ENCODE data around the gene PON3.
"Not testable (repeated sequence)": the region's sequence is repeated elsewhere in the genome, so short reads cannot be mapped to it uniquely, and the experiment has no call there.

Gene PON3

DNA sequence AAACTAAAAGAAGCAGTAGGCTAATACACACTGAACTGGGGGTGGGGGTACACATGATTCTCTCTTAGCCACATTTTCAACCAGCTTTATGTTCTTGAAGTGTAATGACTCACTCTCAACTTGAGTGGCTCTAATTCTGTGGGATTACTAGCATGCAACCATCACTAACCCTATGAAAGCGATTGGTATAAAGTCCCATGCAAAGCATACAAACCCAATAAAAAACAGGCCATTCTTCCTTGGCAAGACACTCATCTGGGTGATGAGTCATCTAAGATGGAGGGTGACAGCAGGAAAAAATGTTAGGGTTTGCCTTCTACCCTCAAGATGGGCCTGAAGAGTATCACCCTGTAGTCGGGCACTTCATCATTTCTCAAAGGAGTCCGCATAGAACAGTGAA is 14.9 kb upstream of the PON3 start:
- DNase-seq, result no peak

DNA sequence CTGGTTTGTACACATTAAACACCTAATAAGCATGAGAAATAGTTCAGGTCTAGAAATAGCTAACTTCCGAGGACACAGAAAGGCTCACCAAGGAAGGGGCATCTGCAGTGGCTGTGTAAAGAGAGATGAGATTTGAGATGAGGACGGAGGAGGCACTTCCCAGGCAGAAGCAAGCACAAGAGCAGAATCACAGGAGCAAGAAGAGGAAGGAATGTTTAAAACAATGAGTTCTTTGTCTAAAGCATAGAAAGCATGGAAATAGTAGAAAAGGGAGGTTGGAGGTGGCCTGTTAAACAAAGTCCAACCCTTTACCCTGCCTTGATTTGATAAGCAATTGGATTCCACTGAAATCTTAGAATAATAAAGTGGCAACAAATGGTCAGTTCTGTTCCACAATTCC is 11.6 kb upstream of the PON3 start:
- no peak for DNase-seq

DNA sequence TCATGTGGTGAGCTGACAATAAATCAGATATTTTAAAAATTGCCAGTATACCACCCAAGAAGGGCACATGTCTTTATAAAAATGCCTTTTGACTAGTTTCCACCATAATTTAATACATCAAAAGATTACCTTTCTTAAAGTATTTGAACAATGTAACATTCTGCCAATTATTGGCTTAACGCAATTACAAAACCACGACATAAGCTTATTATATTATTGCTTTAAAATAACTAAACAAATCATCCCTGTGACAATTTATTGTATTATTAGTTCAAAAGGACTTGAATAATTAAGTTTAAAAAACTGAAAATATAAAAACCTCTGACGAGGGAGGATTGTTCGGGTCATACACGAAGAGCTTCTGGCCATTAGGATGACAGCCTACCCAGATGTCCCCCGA is 9.6 kb upstream of the PON3 start:
- DNase-seq, result no peak

DNA sequence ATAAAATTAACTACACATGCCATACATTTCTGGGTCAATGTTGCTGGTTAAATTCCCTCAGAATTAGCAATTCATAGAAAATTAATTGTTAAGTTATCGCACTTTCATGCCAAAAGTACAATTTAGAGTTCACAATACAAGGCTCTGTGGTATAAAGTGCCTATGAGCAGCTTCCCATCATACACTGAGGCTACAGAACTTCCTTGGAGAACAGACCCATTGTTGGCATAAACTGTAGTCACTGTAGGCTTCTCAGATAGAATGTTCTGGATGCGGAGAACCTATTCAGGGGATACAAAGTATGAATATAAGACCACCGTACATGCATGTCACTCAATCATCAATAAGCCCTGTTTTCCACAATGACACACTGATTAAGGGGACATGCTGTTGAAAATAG is 9.0 kb upstream of the PON3 start:
- no peak for DNase-seq

DNA sequence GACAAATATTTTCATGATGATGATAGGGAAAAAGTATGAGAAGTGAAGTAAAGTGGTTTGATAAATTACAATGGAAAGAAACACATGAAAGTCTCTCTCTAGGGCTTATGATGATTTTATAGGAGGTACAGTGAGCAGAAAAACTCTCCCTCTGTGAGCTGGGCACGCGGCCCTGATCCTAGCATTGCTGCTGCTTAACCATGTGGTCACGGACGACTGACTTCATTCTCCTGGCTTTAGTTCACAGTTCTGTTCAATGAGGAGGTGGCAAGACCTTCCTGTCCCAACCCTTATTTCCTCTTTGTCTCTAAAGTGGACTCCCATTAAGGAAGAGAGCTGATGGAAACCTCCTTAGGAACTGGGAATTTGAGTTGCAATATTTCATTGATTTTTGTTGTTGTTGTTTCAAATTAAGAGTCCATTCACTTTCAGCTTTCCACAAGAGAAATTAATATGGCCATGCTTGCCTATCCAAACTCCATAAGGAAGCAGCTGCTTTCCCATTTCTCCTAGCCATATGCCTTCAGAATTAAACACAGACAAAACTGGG is 8.2 kb upstream of the PON3 start:
- DNase-seq, result no peak

DNA sequence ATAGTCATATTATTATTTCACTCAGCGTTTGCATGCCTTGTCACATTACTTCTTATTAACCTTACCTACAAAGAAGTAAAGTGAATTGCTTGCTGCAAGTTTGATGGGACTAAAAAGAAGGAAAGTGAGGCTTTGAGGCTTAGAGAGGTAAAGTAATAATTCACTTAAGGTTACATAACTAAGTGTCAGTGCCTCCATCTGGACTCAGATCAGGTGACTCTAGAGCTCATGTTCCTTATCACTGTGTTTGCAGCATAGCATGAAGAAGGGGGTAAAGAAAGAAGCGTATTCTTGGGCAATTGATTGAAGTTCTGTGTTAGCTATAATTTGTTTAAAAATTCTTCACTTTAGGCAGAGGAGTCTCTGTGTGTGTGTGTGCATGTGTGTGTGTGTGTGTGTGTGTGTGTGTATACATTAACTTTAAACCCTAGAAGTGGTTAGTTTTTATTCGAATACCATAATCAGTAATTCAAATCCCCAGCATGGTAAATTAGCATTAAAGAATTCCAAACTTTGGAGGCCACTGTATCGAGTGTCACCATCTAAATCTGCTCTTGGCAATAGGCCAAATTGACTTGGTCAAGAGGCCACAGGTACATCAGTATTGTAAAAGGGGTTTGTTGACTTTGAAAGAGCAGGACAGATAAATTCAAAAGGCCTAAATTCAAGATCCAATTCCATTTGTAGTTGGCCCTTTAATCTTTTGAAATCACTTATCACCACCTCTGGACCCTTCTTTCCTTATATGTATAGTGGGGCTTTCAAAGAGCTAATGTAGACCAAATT is 2.2 kb upstream of the PON3 start:
- DNase-seq, result no peak

DNA sequence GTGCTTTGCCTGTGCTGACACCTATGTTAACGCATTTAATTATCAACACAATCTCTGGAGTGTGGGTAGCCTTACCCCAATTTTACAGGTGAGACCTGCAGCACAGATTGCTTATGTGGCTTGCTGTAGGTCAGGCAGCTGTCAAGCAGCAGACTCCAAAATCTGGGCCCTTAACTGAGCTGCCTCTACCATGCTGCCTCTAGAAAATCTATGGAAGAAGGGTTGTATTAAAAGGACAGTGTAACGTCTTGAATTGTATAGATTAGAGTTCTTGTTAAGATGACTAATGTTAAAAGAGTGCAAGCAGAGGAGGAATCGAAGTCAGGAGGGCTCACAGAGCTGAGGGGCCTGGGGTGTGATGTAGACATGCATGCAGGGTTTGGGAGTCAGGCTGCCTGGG is 1.2 kb upstream of the PON3 start:
- no peak for DNase-seq

DNA sequence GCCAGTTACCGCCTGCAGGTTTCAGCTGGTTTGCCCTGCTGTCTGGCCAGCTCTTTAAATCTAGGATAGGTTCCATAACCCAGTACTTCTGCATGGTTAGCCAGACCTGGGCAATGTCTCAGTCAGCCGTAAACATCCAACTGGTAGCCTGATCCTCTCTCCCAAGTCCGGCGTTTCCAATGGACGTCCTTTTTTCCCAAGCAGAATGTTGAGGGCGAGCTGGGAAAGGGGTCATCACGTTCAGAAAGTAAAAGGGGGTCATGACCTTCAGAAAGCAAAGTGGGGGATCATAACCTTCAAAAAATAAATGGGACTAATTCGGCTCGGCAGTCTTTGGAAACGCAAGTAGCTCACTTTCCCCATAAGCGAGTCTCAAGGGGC is 430 bp downstream of the PON3 start:
- DNase-seq, result no peak

DNA sequence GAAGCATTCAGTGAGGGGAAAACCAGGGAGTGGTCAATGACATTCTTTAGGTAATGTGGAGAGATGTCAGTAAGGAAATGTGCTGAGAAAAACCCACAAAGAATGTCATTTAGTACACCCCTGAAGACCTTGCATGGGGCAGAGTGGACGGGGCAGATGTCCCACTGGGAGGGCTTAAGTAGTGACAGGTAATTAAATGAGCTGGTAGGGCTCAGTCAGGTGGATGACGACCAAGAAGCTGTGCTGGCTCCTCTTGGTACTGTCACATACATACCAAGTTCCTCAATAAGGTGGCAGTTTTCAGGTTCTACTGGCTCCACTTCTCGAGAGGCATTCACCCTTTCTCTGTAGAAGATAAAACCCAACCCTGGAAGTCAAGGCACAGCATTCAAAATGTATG is 1.8 kb downstream of the PON3 start:
- DNase-seq, result no peak

DNA sequence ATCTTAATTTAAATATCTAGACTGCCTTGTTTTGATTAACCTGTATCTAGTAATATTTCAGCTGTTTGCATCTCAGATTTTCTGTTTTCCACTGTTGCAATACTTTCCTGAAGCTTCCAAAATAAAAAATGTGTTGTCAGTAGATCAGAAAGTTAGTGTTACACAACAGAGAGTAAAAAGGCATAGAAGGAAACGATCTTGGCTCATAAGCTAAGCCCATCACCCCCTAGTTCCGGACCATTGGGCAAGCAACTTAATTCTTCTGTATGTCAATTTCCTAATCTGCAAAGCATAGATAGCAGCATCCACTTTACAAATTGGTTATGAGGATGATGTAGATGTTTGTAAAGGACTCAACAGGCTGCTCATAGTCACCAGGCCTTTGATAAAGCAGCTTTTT is 4.4 kb downstream of the PON3 start:
- no peak for DNase-seq

DNA sequence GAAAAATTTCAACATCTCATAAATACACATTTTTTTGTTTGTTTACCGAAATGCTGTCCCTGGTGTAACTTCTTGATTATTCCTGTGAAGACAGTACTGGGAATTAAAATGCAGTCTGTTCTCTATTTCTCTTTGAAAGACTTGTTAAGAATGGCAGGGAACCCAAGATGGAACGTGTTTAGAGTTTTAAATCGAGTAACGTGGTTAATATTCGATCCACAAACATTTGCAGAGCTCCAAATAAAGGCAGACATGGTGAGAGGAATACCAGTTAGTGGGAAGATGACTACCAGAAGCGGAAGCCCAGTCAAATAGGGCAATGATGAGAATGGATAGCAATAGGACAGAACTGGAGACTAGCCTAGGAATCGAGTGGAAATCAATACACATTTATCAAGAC is 6.7 kb downstream of the PON3 start:
- DNase-seq, result no peak

DNA sequence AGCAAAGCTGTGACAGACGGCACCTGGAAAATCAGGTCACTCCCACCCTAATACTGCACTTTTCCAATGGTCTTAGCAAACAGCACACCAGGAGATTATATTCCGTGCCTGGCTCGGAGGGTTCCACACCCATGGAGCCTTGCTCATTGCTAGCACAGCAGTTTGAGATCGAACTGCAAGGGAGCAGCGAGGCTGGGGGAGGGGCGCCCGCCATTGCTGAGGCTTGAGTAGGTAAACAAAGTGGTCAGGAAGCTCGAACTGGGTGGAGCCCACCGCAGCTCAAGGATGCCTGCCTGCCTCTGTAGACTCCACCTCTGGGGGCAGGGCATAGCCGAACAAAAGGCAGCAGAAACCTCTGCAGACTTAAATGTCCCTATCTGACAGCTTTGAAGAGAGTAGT is 16.7 kb downstream of the PON3 start:
- not testable (repeated sequence) for DNase-seq

DNA sequence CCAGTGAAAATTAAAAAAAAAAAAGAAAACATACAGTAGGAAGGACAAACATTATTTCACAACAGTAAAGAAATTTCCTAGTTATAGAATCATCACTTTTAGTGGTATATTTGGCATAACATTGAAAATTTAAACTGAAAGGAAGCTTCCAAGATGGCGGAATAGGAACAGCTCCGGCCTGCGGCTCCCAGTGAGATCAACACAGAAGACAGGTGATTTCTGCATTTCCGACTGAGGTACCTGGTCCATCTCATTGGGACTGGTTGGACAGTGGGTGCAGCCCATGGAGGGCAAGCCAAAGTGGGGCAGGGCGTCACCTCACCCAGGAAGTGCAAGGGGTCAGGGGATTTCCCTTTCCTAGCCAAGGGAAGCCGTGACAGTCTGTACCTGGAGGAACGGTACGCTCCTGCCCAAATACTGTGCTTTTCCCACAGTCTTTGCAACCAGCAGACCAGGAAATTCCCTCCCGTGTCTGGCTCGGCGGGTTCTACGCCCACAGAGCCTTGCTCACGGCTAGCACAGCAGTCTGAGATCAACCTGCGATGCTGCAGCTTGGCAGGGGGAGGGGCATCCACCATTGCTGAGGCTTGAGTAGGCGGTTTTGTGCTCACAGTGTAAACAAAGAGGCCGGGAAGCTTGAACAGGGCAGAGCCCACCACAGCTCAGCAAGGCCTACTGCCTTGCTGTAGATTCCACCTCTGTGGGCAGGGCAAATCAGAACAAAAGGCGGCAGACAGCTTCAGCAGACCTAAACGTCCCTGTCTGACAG is 19.4 kb downstream of the PON3 start:
- DNase-seq, result no peak

DNA sequence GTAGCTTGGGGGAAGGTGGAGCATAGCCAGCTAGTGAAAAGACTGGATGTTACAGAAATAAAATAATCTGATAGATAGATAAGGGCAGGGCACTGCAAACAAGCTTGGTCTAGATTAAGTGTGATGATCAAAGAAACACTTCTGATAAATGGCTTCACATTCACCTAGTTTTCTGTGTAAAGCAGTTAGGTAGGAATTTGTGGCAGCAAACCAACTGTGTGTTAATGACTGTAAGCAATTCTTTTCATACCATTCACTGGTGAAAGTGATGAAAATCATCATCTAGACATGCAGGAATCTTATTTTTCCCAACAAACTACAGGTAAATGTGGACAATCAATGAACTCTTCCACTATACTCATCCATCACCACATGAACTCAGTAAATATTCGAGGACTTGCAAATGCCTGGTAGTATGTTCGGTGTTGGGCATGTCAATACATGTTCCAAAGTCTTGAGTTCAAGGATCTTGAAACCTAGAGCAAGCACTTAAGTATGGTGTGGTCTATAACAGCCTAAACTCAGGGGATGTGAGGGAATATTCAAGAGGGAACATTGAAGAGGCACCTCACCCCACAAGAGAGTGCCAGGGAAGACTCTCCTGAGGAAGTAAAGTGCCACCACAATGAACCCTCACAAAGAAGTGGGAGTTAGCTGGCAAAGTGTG is 20.5 kb downstream of the PON3 start:
- no peak for DNase-seq

DNA sequence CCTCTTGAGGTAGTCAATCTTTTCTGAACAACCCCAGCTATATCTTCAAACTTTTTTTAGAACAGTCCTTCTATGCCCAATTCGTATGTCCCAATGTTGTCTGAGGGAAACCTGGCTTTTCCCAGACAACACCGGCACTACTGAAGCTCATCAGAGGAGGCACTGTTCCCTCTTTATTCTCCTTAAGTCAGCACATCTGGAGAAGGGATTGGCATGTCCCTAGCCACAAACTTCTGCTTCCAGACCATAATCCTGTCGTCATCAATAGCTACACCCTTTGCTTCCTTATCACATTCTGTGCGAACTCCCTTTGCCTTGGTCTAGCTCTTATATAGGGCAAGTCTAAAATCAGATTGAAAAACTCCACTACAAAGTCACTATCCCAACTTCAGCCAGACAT is 22.9 kb downstream of the PON3 start:
- no peak for DNase-seq

DNA sequence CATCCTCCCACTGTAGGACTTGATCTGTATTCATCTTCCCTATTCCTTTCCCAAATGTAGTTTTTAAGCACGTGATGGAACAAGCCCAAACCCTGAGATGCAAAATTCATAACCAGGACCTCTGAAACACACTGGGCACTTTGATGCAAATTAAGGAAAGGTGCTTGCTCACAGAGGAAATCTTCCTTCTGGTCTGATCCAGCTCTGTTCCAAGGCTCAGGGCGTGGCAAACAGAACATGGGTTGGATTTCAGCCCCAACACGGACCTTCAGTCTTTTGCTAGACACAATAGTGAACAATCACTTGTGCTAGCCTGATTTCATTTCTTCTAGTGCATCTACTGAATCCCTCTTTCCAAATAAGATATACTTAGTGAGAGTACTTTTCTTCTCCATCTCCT is 27.9 kb downstream of the PON3 start:
- DNase-seq, result no peak

DNA sequence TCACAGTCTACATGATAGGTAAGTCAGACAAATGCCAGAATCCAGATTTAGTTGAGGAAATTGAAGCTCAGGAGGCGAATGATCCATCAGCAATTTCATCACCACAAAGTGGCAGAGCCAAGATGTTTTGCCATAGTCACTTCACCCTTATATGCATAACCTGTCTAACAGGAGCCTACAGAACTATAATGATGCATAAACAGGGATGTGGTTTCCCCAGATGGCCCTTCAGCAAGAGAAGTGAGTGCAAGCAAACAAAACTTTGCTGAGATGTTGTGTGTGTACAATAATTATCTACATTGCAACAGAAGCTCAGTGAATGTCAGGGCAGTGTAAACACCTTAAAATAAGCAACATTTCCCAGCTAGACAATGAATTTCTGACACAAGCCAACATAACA is 28.6 kb downstream of the PON3 start:
- no peak for DNase-seq

DNA sequence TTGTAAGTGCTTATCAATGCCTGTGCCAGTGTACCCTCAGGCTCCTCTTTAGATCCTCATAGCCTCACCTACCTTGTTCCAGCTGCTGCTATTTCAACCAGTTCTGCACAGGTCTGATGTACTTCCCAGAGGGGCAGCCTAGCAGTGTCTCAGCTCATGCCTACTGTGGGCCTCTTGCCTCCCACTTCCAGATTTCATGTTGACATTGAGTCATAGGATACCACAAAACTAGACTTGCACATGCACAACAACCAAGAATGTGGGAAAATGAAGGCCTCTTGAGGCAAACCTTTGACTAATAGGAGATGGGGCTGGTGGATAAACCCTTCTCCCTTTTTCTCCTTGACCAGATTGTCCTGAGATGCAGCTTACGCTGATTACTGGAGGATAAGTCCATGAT is 31.0 kb downstream of the PON3 start:
- DNase-seq, result no peak

DNA sequence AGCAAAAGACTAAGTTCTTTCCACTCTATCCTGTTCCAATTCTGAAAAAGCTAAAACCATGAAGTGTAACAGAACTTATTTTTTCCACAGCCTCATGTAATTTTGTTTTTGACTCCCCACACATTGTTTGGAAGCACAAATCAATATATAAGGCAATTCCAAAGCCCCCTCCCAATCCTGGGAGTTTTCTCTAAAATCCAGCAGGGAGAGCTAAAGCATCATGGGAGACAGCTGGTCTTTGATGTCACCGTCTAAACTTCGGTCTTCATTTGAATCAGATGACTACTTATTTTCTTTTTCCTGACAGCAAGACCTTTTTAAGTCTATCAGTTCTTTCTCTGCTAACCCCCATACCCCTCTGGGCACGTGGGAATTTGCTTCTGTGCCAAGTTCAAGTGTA is 38.6 kb downstream of the PON3 start:
- DNase-seq, result no peak

DNA sequence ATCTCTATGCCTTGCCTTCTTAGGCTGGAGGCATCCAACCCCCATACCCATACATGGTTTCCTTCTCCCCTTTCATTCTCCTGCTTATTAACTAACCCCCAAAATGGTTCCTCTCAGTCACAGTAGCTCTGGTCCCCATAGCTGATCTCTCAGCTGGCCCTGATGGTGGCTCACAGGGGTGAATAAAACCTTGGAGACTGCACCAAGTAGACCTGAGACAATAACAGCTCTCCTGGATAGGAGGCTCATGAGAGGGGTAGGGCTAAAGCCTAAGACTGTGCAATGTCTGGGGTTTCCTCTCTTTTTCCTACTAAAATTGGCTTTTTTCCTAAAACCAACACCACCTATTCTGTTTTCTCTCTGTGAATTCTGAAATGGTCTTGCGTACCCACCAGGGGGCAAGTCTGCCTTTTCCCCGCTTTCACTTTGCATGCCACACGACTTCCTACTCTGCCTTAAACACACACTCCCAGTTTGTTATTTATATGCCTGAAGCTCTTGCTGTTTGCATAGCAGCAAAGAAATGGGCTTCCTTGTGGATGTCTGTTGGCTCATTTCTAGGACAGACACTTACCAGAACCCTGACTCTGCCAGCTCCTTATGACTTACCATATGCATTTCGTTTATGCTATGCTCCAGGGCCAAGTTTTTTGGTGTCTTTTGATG is 53.4 kb downstream of the PON3 start:
- DNase-seq, result no peak

DNA sequence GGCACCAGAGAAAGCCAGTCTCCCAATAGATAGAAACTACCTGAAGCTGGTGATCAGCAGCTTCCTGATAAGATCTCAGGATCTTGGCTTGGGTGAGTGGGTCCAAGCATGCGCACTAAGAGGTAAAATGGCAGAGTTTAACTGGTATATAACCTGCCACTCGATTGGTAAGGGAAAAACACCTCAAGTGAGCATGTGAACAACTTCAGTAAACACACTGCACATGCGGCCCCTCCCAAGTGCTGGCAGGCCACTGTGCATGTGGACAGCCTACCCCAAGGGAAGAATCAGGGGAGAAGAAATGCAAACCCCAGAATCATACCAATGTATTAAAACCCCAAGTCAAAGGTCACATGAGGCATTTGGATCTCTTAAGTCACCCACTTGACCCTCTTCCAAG is 54.1 kb downstream of the PON3 start:
- no peak for DNase-seq

DNA sequence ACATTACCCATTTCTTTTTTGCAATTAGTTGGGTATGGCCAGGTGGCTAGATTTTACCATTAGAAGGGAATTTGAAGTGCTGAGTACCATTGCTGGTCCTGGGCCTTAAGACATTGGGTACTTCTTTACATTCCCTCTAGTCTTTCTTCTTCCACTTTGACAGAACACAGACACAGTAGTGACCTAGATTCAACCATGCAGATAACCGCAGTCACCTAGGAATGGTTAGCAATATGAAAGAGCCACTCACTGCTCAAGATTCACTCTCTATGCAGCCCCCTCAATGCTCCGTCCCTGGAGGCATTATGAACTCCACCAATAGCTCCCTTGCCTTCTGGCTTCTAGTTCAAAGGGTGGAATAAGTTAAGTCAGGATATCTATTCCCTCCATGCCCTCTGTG is 55.7 kb downstream of the PON3 start:
- no peak for DNase-seq

DNA sequence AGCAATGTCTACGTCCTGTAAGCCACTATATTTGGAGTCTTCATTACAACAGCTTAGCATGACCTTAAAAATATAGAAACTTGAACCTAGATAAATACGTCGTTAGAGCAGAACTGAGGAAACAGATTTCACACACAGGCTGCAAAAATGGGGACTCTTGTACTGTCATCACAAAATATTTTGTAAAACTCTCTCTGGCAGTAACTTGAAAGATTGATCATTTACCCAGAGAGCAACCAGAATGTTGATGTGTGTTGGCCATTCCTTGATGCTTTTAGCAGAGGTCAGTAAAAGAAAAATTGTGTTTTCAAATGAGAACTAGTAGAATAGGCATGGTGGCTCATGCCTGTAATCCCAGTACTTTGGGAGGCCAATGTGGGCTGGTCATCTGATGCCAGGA is 57.3 kb downstream of the PON3 start:
- DNase-seq, result no peak
